ENCODE measurements around the gene CFAP74. TPM values are rescaled to one million over a fixed set of nuclear protein-coding genes. Genes with fewer than 3 reads are reported as not detected.

The CFAP74 gene
- total RNA-seq, 1 experiment from 2014 or later, result 0.28 TPM

- H3K4me1 ChIP-seq (ENCODE audit: insufficient read depth, low read length), result no peaks in the 10 kb centered on the region; the same call in 1 of the 2 replicates
- no peak overlapping the region for H3K9ac ChIP-seq (ENCODE audit: extremely low read depth, insufficient read length, low read length)
- no peak overlapping the region for H2BK5ac ChIP-seq (ENCODE audit: insufficient read length, low read length)
- Mint-ChIP-seq H3K27ac (no peak overlapping the region), H3K4me3 (no peak overlapping the region), H3K4me1 (peaks cover 10 to 20% of the 10 kb centered on the region in 2 experiments), H3K36me3 (ENCODE audit: insufficient read depth in 1 of 3, low read depth in 3 of 3) (no peaks in the 10 kb centered on the region), H3K27me3 (ENCODE audit: low read depth) (peaks cover 1% of the 10 kb centered on the region; the same call in 1 of the 2 replicates), H3K9me3 (no peaks in the 10 kb centered on the region)
- H3K27me3 ChIP-seq (ENCODE audit: insufficient read depth, low read length), result no peaks in the 10 kb centered on the region
- H3K4me2 ChIP-seq (ENCODE audit: insufficient read depth, insufficient read length, low read length), result no peak overlapping the region
- H2AFZ ChIP-seq (ENCODE audit: low read length), result no peak overlapping the region
- H2AK5ac ChIP-seq (ENCODE audit: insufficient read length, low read length), result no peak overlapping the region
- no peak overlapping the region for H4K5ac ChIP-seq (ENCODE audit: insufficient read length, low read depth, low read length)
- H3K27ac ChIP-seq (ENCODE audit: insufficient read length, low read depth, low read length), result no peak overlapping the region
- no peaks in the 10 kb centered on the region for H3K79me1 ChIP-seq (ENCODE audit: insufficient read depth, low read depth, low read length, poor library complexity, severe bottlenecking)
- no peak overlapping the region for H3K56ac ChIP-seq (ENCODE audit: insufficient read length, low read depth, low read length)
- H3K23ac ChIP-seq (ENCODE audit: insufficient read length, low read depth, low read length), result no peak overlapping the region
- H2BK12ac ChIP-seq (ENCODE audit: insufficient read length, low read depth, low read length), result no peak overlapping the region
- H3K4ac ChIP-seq (ENCODE audit: low read depth, low read length), result no peak overlapping the region
- no peak overlapping the region for H3K18ac ChIP-seq (ENCODE audit: insufficient read length, low read depth, low read length)
- no peak overlapping the region for H4K91ac ChIP-seq (ENCODE audit: insufficient read length, low read depth, low read length)
- no peaks in the 10 kb centered on the region for H3K79me2 ChIP-seq (ENCODE audit: insufficient read depth, low read length)
- H4K20me1 ChIP-seq (ENCODE audit: control insufficient read depth, insufficient read depth, insufficient read length), result no peaks in the 10 kb centered on the region
- H3K14ac ChIP-seq (ENCODE audit: insufficient read depth, low read length), result no peak overlapping the region
- H2BK20ac ChIP-seq (ENCODE audit: low read depth, low read length, poor library complexity, severe bottlenecking), result no peak overlapping the region
- H3K23me2 ChIP-seq (ENCODE audit: insufficient read length, low read depth, low read length, poor library complexity, severe bottlenecking), result no peaks in the 10 kb centered on the region
- no peak for TF ChIP-seq CTCF (conservative IDR thresholded peaks at IDR 0.05)
- no peaks in the 10 kb centered on the region for H3K9me3 ChIP-seq (ENCODE audit: control insufficient read depth, low read depth, low read length)
- no CpG with 5 or more reads among the region's 9 CpGs for WGBS (ENCODE audit: extremely low coverage, insufficient read length, low lambda C conversion rate)
- no peak overlapping the region for H2BK120ac ChIP-seq (ENCODE audit: low read depth, low read length, poor library complexity, severe bottlenecking)
- DNase-seq, result no peak
- H3T11ph ChIP-seq (ENCODE audit: low read length), result no peak overlapping the region
- H4K8ac ChIP-seq (replicated peaks; ENCODE audit: insufficient read length, low read depth, low read length), result no peak overlapping the region
- no peak overlapping the region for H2BK15ac ChIP-seq (ENCODE audit: low read depth, low read length)
These were observed 13.8 kb downstream of the CFAP74 start for GRCh38 chr1:1989789-1990188.
